GM20431 (cell line): Measurements from ENCODE around the gene GNPTAB.
"Not testable (repeated sequence)": the region's sequence is repeated elsewhere in the genome, so short reads cannot be mapped to it uniquely, and the experiment has no call there.

Source experiments
- in situ Hi-C: fragments of 300-500 bp; cut with MseI, MboI; formaldehyde crosslinking; loops from one replicate; pipeline ENCODE4 v1.15.0; 2020; ENCODE audit warnings: low sequenced_read_pairs; ENCODE audit not compliant: unreplicated experiment

GNPTAB gene

GRCh38 chr12:101743724-101744472 lies 86.9 kb downstream of the GNPTAB start:
- in situ Hi-C loops, result no loop called here

- in situ Hi-C loops, result no loop called here
Measured at GRCh38 chr12:101743242-101743641, 87.5 kb downstream of the GNPTAB start.

- in situ Hi-C loops, result no loop called here
Measured at GRCh38 chr12:101740980-101741379, 89.8 kb downstream of the GNPTAB start.

GRCh38 chr12:101740566-101740965 lies 90.2 kb downstream of the GNPTAB start:
- in situ Hi-C loops, result no loop called here

GRCh38 chr12:101738920-101739665 lies 91.7 kb downstream of the GNPTAB start, which contains the start of gene SYCP3:
Gene SYCP3 (minus strand): TSS chr12:101739462. CDS start chr12:101737935, 1,527 bp downstream.
- in situ Hi-C loops, result no loop called here

GRCh38 chr12:101737476-101737875 lies 93.3 kb downstream of the GNPTAB start:
- in situ Hi-C loops, result no loop called here

- in situ Hi-C loops, result not testable (repeated sequence)
Measured at GRCh38 chr12:101734482-101734881, 96.3 kb downstream of the GNPTAB start.

GRCh38 chr12:101733166-101733565 lies 97.6 kb downstream of the GNPTAB start:
- in situ Hi-C loops, result no loop called here

GRCh38 chr12:101732318-101732717 lies 98.4 kb downstream of the GNPTAB start:
- in situ Hi-C loops, result no loop called here

GRCh38 chr12:101729842-101730241 lies 100.9 kb downstream of the GNPTAB start:
- in situ Hi-C loops, result no loop called here

- in situ Hi-C loops, result no loop called here
Measured at GRCh38 chr12:101727098-101727497, 103.7 kb downstream of the GNPTAB start.

GRCh38 chr12:101722392-101722791 lies 108.4 kb downstream of the GNPTAB start:
- in situ Hi-C loops, result no loop called here

GRCh38 chr12:101720118-101720517 lies 110.6 kb downstream of the GNPTAB start:
- in situ Hi-C loops, result no loop called here

- in situ Hi-C loops, result no loop called here
Measured at GRCh38 chr12:101719566-101719965, 111.2 kb downstream of the GNPTAB start.

GRCh38 chr12:101714877-101715444 lies 115.8 kb downstream of the GNPTAB start:
- in situ Hi-C loops, result no loop called here

GRCh38 chr12:101713930-101714329 lies 116.8 kb downstream of the GNPTAB start:
- in situ Hi-C loops, result no loop called here

- in situ Hi-C loops, result no loop called here
Measured at GRCh38 chr12:101713059-101713682, 117.6 kb downstream of the GNPTAB start.

- in situ Hi-C loops, result no loop called here
Measured at GRCh38 chr12:101710288-101710687, 120.5 kb downstream of the GNPTAB start.

GRCh38 chr12:101707131-101707782 lies 123.5 kb downstream of the GNPTAB start:
- in situ Hi-C loops, result no loop called here

GRCh38 chr12:101706403-101706802 lies 124.4 kb downstream of the GNPTAB start:
- in situ Hi-C loops, result no loop called here
